ENCODE measurements around the gene FAM135A.

DNA sequence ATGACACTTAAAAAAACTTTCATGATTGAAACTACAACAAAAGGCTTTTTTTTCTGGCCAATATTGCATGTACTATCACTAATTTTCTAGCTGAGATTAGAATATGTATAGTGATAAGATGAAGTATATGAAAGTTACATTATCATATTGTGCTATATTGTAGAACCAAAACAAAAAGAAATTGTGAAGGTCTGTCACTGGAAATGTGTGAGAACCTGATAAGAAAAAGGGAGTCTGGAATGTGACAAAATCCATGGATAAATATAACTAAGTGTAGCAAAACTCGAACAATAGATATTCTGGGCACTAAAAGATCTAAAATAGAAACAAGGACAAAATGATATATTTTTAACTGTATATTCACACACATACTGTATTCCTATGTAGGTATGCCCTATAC, 36.7 kb upstream of the FAM135A start:
- TF ChIP-seq, protein P1, sequence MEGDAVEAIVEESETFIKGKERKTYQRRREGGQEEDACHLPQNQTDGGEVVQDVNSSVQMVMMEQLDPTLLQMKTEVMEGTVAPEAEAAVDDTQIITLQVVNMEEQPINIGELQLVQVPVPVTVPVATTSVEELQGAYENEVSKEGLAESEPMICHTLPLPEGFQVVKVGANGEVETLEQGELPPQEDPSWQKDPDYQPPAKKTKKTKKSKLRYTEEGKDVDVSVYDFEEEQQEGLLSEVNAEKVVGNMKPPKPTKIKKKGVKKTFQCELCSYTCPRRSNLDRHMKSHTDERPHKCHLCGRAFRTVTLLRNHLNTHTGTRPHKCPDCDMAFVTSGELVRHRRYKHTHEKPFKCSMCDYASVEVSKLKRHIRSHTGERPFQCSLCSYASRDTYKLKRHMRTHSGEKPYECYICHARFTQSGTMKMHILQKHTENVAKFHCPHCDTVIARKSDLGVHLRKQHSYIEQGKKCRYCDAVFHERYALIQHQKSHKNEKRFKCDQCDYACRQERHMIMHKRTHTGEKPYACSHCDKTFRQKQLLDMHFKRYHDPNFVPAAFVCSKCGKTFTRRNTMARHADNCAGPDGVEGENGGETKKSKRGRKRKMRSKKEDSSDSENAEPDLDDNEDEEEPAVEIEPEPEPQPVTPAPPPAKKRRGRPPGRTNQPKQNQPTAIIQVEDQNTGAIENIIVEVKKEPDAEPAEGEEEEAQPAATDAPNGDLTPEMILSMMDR (IDR thresholded peaks at IDR 0.05) = no peak
- no peak for TF ChIP-seq POLR2A (IDR thresholded peaks at IDR 0.05)

Data from testis (tissue), 2 donors.